HG03095 (cell line): ENCODE data around the gene TTI1.

Source experiments
- ATAC-seq: cut with Tn5 transposase; IDR thresholded peaks from one replicate; pipeline ENCODE4 v1.9.1; 2021; ENCODE audit warnings: moderate library complexity; ENCODE audit not compliant: unreplicated experiment

The TTI1 gene

DNA sequence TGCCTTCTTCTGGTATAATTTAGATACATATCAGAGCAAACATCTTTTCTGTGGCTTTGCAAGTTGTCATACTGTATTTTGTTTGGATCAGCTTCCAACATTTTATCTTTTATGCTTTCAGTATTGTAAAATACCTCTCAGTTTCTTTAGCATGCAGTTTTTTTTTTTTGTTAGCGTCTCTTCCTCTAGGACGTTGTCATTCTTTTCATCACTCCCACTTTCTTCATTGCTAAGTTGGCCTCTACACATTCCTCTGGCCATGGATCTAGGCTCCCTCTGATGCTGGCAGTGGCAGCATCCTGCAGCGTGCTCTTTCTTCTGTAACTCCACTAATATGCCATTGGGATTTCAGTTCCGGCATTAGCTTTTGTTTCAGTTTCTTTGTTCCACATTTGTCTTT lies 22.0 kb upstream of the TTI1 start:
- no peak for ATAC-seq

DNA sequence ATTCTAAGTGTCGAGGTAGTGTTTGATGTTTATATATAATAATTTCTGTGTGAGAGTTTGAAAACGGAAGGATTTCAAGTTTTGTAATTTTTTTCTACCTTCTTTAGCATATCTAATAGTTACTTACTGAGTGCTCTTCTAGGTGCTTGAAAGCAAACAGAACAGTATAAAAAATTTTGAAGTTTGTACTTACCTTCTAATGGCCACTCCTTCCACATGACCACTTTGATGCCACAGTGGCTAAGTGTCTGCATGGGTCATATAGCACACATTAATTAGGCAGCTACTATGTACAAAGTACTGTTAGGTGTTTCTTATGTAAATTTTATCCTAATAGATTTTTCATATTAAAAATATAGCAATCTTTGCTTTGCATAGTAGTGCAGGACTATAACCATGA lies 21.4 kb upstream of the TTI1 start:
- ATAC-seq, result no peak

DNA sequence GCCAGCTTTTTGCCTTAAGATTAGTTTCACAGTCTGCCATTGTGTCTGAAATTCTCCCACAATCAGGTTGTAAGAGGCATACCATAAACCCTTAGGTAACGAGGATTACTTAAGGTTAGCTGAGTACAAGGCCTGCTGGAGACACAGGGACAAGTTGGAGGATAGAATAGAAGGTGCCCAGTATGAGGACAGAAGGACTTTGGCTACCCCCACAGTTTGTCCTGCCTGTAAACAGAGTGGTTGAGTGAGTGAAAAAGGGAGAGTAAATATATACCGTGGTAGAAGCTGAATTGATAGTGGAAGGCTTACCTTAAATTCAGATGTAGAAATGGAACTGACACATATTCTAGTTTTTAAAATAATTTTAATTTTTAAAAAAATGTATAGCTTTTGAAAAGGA lies 19.6 kb upstream of the TTI1 start:
- no peak for ATAC-seq

DNA sequence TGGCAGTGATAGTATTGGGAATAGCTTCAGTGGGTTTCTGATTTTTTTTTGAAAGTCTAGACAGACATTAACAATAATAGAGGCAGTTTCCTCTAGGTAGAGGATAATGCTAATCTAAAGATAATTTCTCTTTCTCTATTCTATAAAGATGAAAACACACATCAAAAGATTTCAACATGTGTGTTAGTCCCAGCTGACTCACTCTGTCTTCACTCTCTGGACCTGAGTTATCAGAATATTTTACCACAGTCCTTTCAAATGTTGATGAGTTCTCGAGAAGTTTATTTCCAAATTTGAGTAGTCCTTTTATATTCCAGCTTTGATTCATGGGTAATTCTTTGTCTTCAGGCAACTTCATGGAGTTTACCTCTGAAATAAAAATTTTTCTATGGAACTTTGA lies 17.4 kb upstream of the TTI1 start:
- no peak for ATAC-seq

DNA sequence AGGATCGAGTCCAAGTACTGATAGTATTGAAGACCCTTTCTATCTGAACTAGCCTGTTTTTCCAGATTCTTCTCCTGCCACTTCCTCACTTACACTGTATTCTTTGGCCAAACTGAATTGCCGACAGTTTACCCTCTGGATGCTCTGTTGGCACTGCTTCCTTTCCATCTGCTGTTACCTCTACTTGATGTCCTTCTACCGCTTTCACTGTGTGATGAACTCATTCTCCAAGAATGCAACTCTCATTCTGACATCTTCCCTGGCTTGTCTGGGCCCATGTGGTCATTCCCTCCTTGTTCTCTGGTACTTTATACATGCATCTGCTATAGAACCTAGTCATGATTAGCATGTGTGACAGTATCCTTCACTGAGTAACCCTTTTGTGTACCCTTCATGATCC lies 16.5 kb upstream of the TTI1 start:
- no peak for ATAC-seq

DNA sequence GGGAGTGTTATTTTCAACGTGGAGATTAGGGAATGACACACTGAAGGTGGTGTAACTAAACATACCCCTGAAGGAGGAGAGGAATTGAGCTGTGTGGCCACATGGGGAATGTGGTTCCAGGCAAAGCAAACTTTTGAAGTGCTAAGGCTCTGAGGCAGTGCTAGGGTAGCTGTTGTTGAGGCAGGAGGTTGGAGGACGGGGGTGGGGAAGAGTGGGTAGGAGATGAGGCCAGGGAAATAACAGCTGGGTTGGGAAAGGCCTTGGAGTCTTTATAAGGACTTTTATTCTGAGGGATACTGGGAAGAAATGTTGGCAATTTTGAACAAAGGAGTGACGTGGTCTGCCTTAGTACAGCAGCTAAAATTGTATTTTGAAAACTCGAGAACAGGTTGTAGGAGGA lies 13.3 kb upstream of the TTI1 start:
- no peak for ATAC-seq

- ATAC-seq, result no peak
Observed at GRCh38 chr20:38044685-38045084, 11.4 kb upstream of the TTI1 start.

DNA sequence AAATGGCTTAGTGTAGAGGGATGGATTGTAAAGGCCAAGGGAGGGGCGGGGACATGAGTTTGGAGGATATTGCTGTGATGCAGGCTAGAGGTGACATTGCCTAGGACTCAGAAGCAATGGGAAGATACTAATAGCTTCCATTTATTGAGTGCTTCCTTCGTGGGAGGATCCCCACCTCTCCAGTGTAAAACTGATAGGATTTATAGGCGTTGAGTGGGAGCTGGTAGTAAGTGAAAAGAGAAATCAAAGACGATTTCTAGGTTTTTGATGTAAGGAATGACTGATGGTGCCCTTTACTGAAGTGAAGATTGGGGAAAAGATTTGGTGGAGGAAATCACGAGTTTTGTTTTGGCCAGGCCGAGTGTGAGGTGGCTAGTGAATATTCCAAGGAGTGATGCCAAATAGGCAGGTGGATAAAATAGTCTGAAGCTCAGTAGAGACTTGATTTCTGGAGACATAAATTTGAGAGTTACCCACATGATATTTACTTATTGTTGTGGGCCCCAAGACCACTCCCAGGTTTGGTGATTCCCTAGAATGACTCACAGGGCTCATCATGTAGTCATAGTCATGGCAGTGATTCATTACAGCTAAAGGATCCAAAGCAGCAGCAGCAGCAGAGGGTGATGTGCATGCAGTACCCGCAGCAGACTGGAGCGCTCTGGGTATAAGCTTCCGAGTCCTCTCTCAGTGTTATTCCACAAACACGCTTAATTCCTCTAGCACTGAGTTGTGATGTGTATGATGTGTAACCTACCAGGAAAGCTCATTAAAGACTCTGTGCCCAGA lies 10.4 kb upstream of the TTI1 start:
- ATAC-seq, result no peak

DNA sequence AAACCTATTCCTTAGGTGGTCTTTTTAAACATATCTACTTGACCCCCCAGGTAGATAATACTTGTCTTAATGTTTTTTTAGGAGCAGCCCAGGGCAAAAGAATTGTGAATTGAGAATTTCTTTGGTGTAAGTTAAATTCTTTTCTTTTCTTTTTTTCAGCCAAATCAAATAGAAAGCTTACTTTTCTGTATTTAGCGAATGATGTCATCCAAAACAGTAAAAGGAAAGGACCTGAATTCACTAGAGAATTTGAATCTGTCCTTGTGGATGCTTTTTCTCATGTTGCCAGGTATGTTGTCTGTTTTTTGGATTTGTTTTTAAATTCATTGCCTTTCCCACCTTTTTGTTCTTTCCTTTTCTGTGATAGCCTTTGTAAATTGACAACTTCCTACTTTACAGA lies 7.0 kb upstream of the TTI1 start:
- no peak for ATAC-seq

DNA sequence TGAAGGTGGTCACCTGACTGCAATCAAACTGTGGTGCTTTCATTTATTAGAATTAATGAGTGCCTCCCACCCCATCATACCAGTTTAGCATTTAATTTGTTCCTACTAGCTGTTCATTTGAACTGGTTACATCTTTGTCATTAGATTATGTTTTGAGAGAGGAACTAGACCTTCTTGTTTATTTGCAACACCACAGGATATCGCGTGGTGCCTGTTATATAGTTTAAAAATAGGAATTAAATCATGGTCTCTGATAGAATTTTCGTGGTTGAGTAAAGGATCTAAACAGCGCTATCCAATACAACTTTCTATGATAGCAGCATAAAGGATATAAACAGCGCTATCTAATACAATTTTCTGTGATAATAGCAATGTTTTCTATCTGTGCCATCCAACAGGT lies 3.1 kb upstream of the TTI1 start:
- ATAC-seq, result no peak

DNA sequence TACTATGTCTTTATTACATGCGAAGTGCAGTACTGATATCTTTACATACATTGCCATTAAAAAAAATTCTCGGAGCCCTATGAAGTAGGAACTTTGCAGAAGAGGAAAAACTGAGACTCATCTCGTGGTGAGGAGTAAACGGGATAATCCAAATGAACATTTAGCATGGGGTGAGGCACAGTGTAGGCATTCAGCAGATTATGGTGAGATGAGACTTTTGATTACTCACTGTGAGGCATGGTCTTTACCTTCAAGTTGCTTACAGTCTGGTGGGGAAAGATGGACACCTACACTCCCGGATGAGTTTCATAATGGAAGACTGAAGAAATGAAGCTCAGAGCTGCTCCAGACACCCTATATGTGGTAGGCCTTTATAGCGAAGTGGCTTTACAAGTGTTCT lies 1.7 kb upstream of the TTI1 start:
- ATAC-seq, result no peak

DNA sequence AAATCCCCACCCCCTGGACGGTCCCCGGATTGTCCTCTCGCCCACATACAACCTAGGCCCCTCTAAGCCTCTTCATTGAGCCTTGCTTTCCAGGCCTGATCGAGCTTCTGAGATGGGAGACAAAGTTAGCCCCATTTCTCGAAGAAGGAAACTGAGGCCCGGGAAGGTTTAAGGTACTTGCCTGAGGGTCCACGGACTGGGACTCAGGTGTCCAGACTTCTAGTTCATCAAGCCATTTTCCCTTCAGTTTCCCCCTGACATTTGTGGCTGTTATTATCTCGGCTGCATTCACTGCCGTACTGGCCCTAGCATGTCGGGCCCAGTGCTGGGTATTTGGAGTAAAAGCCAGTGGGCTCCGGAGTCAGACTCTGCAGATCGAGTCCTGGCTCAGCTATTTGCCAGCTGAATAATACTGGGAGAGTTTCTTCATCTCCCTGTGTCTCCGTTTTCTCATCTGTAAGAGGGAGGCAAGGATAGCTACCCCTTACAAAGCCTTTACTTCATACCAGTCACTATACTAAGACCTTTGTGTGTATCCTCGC lies 923 bp upstream of the TTI1 start:
- ATAC-seq, result peak; percentile 6

DNA sequence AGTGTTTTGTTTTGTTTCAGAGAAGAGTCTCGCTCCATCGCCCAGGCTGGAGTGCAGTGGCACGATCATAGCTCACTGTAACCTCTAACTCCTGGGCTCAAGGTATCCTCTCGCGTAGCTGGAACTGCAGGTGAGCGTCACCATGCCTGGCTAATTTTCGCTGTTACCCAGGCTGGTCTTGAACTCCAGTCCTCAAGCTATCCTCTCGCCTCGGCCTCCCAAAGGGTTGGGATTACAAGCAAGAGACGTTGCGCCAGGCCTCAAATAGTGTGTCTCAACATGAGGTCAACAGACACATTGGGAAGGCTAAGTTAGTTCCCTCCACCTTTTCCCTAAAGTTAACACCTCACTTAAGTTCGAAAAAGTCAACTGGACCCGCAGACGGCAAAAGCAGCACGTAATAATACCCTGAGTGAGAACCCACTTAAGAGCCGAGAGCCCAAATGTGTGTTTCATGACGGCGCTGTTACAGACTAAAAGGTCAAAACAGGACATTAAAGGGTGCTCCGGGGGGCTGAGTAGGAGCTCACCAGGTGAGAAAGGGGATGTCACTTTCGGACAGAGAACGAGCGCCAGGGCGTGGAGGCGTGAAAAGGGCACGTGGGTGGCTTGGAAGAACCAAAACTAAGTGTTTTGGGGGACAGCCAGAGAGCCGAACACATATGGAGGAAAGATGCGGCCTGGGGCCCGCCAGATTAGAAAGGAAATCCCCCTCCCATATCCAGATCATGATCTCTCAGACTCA lies 499 bp downstream of the TTI1 start:
- ATAC-seq, result peak; percentile 34

- ATAC-seq, result no peak
Observed at GRCh38 chr20:38031957-38032356, 1.3 kb downstream of the TTI1 start.

GRCh38 chr20:38029453-38029852 lies 3.8 kb downstream of the TTI1 start:
- ATAC-seq, result no peak

DNA sequence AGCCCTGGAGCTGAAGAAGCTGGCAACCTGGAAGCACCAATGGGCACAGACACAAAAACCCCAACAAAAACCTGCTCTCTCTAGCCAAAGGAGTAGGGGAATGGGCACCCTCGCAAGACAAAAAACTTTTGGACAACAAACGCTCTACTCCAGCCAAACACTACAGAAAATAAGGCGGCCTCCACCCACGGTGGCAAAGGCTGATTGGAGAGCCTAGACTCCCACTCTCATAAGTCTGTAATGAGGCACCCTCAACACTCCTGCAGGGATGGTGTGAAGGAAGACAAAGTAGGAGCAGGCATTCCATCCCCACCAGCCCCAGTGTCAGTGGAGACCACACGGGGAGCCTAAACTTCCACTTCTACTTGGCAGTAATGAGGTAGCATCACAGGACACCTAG lies 8.8 kb downstream of the TTI1 start:
- ATAC-seq, result no peak

- no peak for ATAC-seq
Observed at GRCh38 chr20:38023181-38024001, 9.9 kb downstream of the TTI1 start.

DNA sequence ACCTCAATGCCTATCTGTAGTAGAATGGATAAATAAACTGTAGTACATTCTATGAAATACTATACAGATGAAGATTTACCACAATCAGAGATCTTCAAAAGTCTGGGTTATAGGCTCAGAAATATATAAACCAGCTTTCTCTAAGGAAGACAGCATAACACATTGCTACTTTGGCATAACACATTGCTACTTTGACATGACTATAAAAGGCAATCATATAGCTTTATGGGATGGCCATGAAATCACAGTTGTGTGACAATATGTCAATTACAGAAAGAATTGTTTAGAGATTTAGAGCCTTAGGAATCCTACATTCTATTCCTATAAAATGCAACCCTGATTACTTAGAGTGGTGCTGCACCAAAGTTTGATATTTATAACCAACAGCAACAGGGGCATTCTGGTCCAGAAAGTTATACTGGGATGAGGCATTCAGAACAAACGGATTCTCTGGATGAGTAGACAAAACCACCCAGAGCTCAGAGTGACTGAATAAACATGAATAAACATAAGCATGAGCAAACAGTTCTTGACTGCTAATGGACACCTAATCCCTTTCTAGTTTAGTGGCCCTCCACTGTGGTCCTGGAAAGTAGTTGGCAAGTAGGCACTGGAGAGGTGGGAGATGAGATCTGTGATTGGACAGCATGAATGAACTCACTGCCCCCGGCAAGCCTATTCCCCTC lies 12.0 kb downstream of the TTI1 start:
- ATAC-seq, result no peak

- ATAC-seq, result no peak
Observed at GRCh38 chr20:38018385-38018784, 14.9 kb downstream of the TTI1 start.

DNA sequence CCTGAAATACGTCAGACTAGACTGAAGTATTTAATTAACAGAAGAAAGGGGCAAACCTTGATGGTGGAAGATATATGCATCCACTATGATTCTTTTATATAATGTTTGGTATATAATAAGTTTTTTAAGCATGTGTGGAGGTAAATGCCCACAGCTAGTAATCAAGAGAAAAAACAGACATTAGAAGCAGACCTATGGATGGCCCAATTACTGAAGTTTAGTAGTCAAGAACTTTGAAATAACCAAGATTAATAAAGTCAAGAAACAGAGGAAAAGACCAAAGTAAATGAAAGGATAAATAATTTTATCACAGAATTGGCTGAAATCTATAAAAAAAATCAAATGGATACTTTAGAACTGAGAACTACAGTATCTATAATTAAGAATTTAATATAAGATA lies 15.3 kb downstream of the TTI1 start:
- ATAC-seq, result no peak

DNA sequence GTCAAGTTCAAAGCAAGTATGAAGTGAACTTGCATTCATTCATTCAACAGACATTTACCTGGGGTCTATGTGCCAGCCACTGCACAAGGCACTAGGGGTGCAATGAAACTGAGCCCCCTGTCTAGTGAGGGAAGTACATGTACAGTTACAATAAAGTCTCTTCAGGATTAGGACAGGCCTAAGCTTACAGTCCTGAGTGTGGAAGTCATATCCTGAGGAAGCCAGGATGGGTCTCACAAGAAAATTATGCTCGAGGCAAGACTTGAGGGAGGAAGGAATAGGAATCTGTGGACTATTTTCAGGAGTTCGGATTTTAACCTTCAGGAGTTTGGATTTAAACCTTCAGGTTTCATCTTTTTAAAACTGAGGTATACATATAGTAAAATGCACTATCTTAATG lies 19.4 kb downstream of the TTI1 start:
- ATAC-seq, result no peak
